ENCODE data around the gene SGSM2. TPM values are rescaled to one million over a fixed set of nuclear protein-coding genes. Genes with fewer than 3 reads are reported as not detected.
A peak's percentile ranks its signal among the peaks of the same experiment; 100 is the strongest.

The SGSM2 gene
- total and polyA plus RNA-seq, 2 of the 13 experiments (the other 11 are each of a cell fraction or from before 2014, with no cell fraction given): 30.4 to 51.3 TPM

DNA sequence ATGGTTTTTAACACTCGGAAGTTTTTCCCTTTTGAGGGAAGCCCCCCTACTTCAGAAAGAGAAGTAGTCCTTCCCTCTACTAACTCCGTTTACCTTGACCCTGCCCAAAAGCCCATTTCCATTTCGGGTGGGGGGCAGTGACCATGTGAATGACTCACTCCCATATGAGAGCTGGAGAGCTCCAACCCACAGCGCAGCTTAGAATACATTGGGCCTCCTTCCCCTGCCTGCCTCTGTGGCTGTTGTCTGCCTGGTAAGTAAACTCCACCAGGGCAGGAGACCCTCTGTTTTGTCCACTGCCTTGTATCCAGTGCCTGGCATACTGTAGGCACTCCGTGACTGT, 985 bp downstream of the SGSM2 start (continued):
- TF ChIP-seq NR2C2 (CRISPR knock-in tag; IDR thresholded peaks at IDR 0.05; ENCODE audit: borderline replicate concordance) (0 out of 2 replicates have a peak, but pooled peaks have one; percentile 10), GATAD1 (CRISPR knock-in tag; IDR thresholded peaks at IDR 0.05) (0 out of 2 replicates have a peak, but pooled peaks have one; percentile 3), ZNF839 (CRISPR knock-in tag; IDR thresholded peaks at IDR 0.05; ENCODE audit: borderline replicate concordance) (no peak), NFKBIZ (CRISPR knock-in tag; IDR thresholded peaks at IDR 0.05) (no peak), MIER3 (CRISPR knock-in tag; IDR thresholded peaks at IDR 0.05; ENCODE audit: borderline replicate concordance) (0 out of 2 replicates have a peak, but pooled peaks have one; percentile 2)
- TF ChIP-seq, protein P1, sequence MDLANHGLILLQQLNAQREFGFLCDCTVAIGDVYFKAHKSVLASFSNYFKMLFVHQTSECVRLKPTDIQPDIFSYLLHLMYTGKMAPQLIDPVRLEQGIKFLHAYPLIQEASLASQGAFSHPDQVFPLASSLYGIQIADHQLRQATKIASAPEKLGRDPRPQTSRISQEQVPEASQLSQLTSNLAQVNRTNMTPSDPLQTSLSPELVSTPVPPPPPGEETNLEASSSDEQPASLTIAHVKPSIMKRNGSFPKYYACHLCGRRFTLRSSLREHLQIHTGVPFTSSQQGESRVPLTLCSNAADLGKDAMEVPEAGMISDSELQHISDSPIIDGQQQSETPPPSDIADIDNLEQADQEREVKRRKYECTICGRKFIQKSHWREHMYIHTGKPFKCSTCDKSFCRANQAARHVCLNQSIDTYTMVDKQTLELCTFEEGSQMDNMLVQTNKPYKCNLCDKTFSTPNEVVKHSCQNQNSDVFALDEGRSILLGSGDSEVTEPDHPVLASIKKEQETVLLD (CRISPR knock-in tag; IDR thresholded peaks at IDR 0.05; ENCODE audit: low read depth): no peak
- TF ChIP-seq, protein P2, sequence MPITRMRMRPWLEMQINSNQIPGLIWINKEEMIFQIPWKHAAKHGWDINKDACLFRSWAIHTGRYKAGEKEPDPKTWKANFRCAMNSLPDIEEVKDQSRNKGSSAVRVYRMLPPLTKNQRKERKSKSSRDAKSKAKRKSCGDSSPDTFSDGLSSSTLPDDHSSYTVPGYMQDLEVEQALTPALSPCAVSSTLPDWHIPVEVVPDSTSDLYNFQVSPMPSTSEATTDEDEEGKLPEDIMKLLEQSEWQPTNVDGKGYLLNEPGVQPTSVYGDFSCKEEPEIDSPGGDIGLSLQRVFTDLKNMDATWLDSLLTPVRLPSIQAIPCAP (CRISPR knock-in tag; IDR thresholded peaks at IDR 0.05; ENCODE audit: low read depth): no peak

DNA sequence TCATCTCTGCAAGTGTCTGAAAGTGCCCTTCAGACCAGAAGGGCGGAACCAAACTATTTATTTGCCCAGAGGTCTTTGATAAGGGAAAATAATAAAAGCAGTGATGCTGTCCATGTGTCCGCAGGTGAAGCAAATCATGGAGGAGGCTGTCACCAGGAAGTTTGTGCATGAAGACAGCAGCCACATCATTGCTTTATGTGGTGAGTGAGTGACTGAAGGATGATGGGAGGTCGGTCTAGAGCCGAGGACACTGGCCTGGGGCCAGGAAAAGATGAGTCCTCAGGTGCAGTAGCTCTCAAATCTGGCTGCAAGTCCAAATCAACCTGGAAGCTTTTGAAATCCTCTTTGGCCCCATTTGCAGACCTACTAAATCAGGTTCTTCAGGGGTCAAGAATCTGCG, 6.1 kb downstream of the SGSM2 start:
- 87% methylated on average over 4 of the region's 5 CpGs for WGBS (ENCODE audit: low lambda C conversion rate)
- Histone ChIP-seq H3K36me3 (replicated peaks in 1 of 2; ENCODE audit: control insufficient read depth in 1 of 2, insufficient read depth in 2 of 2, low read length in 2 of 2) (peaks cover 6 to 15% of the 10 kb centered on the region in 2 experiments; a peak in 3 of 5 replicates), H3K4me2 (ENCODE audit: low read depth, low read length) (no peak overlapping the region), H4K20me1 (ENCODE audit: insufficient read depth, low read length) (no peaks in the 10 kb centered on the region), H3K27me3 (ENCODE audit: control insufficient read depth in 1 of 2, insufficient read depth in 2 of 2, low read length in 2 of 2) (no peaks in the 10 kb centered on the region), H3K9me3 (ENCODE audit: low read length) (no peaks in the 10 kb centered on the region), H3K9ac (ENCODE audit: insufficient read depth, low read depth, low read length) (no peak overlapping the region), H3K79me2 (ENCODE audit: insufficient read depth, low read length) (peaks cover 1% of the 10 kb centered on the region), H2AFZ (ENCODE audit: low read length) (no peak overlapping the region), H3K27ac (ENCODE audit: extremely low read length, insufficient read depth, low read length) (no peak overlapping the region), H3K4me1 (ENCODE audit: insufficient read depth, low read length) (peaks cover 19% of the 10 kb centered on the region), H3K4me3 (replicated peaks in 1 of 3; ENCODE audit: insufficient read depth in 1 of 3, low read depth in 2 of 3, low read length in 3 of 3) (no peak overlapping the region)
- ChIA-PET CTCF (ENCODE audit: low intra/inter-chr PET ratio, low total read pairs) (no interaction called here), POLR2A (no interaction called here)
- no peak for FAIRE-seq
- no TSS peak for BruUV-seq (replicated peaks)
- ATAC-seq: no peak
- DNase-seq (ENCODE audit: low spot score): no peak
- TF ChIP-seq, protein P3, sequence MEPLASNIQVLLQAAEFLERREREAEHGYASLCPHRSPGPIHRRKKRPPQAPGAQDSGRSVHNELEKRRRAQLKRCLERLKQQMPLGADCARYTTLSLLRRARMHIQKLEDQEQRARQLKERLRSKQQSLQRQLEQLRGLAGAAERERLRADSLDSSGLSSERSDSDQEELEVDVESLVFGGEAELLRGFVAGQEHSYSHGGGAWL (CRISPR knock-in tag; IDR thresholded peaks at IDR 0.05): no peak
- TF ChIP-seq, protein P4, sequence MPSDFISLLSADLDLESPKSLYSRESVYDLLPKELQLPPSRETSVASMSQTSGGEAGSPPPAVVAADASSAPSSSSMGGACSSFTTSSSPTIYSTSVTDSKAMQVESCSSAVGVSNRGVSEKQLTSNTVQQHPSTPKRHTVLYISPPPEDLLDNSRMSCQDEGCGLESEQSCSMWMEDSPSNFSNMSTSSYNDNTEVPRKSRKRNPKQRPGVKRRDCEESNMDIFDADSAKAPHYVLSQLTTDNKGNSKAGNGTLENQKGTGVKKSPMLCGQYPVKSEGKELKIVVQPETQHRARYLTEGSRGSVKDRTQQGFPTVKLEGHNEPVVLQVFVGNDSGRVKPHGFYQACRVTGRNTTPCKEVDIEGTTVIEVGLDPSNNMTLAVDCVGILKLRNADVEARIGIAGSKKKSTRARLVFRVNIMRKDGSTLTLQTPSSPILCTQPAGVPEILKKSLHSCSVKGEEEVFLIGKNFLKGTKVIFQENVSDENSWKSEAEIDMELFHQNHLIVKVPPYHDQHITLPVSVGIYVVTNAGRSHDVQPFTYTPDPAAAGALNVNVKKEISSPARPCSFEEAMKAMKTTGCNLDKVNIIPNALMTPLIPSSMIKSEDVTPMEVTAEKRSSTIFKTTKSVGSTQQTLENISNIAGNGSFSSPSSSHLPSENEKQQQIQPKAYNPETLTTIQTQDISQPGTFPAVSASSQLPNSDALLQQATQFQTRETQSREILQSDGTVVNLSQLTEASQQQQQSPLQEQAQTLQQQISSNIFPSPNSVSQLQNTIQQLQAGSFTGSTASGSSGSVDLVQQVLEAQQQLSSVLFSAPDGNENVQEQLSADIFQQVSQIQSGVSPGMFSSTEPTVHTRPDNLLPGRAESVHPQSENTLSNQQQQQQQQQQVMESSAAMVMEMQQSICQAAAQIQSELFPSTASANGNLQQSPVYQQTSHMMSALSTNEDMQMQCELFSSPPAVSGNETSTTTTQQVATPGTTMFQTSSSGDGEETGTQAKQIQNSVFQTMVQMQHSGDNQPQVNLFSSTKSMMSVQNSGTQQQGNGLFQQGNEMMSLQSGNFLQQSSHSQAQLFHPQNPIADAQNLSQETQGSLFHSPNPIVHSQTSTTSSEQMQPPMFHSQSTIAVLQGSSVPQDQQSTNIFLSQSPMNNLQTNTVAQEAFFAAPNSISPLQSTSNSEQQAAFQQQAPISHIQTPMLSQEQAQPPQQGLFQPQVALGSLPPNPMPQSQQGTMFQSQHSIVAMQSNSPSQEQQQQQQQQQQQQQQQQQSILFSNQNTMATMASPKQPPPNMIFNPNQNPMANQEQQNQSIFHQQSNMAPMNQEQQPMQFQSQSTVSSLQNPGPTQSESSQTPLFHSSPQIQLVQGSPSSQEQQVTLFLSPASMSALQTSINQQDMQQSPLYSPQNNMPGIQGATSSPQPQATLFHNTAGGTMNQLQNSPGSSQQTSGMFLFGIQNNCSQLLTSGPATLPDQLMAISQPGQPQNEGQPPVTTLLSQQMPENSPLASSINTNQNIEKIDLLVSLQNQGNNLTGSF (CRISPR knock-in tag; IDR thresholded peaks at IDR 0.05): no peak
- in situ Hi-C loops (cut with HindIII; ENCODE audit: extremely low pct_ligation_motif_present, low pct_unique_long_range_greater_than_20kb): no loop called here
- intact Hi-C loops (cut with micrococcal nuclease; ENCODE audit: unreplicated experiment): no loop called here

All from HepG2 (cell line).